ENCODE measurements around the gene KLKB1.

GRCh38 chr4:186285147-186285546, 57.8 kb downstream of the KLKB1 start:
- TF ChIP-seq, protein P1, sequence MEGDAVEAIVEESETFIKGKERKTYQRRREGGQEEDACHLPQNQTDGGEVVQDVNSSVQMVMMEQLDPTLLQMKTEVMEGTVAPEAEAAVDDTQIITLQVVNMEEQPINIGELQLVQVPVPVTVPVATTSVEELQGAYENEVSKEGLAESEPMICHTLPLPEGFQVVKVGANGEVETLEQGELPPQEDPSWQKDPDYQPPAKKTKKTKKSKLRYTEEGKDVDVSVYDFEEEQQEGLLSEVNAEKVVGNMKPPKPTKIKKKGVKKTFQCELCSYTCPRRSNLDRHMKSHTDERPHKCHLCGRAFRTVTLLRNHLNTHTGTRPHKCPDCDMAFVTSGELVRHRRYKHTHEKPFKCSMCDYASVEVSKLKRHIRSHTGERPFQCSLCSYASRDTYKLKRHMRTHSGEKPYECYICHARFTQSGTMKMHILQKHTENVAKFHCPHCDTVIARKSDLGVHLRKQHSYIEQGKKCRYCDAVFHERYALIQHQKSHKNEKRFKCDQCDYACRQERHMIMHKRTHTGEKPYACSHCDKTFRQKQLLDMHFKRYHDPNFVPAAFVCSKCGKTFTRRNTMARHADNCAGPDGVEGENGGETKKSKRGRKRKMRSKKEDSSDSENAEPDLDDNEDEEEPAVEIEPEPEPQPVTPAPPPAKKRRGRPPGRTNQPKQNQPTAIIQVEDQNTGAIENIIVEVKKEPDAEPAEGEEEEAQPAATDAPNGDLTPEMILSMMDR (IDR thresholded peaks at IDR 0.05), result no peak
- TF ChIP-seq POLR2A (IDR thresholded peaks at IDR 0.05) (no peak), EP300 (IDR thresholded peaks at IDR 0.05) (no peak)

All from tibial nerve (tissue), 4 donors.